H1 (cell line): Measurements from ENCODE around the gene KCNG3. TPM values are rescaled to one million over a fixed set of nuclear protein-coding genes. Genes with fewer than 3 reads are reported as not detected.

ENCODE experiments used
- ATF2 ChIP-seq: IDR thresholded peaks from 2 replicates; pipeline ENCODE4 v1.6.1; 2012; ENCODE audit warnings: low read length, inconsistent platforms
- MAFK ChIP-seq: IDR thresholded peaks from 2 replicates; pipeline ENCODE4 v1.6.1; 2012; ENCODE audit warnings: low read depth, mild to moderate bottlenecking, improper control_type of control experiment, low read length
- TAF7 ChIP-seq: optimal IDR thresholded peaks from 2 replicates; pipeline ENCODE3; 2011; ENCODE audit warnings: low read depth, mild to moderate bottlenecking, inconsistent platforms, low read length, moderate library complexity, borderline replicate concordance
- polyA plus RNA-seq, 7 experiments: library from polyadenylated mRNA; depleted of rRNA in 3 of 7; stranded (reverse) in 5 of 7; unstranded in 2 of 7; fragments of >200 nt in 5 of 7; fragments of 200-250 nt in 2 of 7; gene quantifications; 1 replicate in 5 of 7; 2 replicates in 1 of 7; 4 replicates in 1 of 7; pipeline versions ENCODE4 v1.2.1 to v1.2.3, GENCODE V29; 2011 to 2013; ENCODE audit warnings: missing spikeins in 2 of 7, mixed read lengths in 2 of 7
- total RNA-seq: library from RNA; stranded (reverse); fragmentation: NEBNext Ultra II Directional; extraction: Animal tissue kit (Norgen Biotek cat#: 25700); gene quantifications from 2 replicates; pipeline ENCODE4 v1.2.1, GENCODE V29; 2021

Gene KCNG3
- total and polyA plus RNA-seq, 2 of the 8 experiments (the other 6 are each of a cell fraction or from before 2014, with no cell fraction given), result 8.1 to 21.3 TPM

GRCh38 chr2:42486145-42486906 is 7.5 kb downstream of the KCNG3 start (continued):
- TF ChIP-seq TAF7 (no peak), ATF2 (no peak), MAFK (no peak)
